ENCODE measurements around the gene RDM1.

- TF ChIP-seq ZBTB7A (IDR thresholded peaks at IDR 0.05; ENCODE audit: low read depth) (no peak), EGR1 (IDR thresholded peaks at IDR 0.05) (no peak), FOXM1 (IDR thresholded peaks at IDR 0.05; ENCODE audit: borderline replicate concordance, low read depth) (no peak), CEBPB (IDR thresholded peaks at IDR 0.05) (no peak), REST (IDR thresholded peaks at IDR 0.05; ENCODE audit: low read depth) (no peak), TAF1 (IDR thresholded peaks at IDR 0.05; ENCODE audit: low read depth) (no peak), EP300 (IDR thresholded peaks at IDR 0.05; ENCODE audit: borderline replicate concordance) (no peak), CREB1 (IDR thresholded peaks at IDR 0.05; ENCODE audit: low read depth) (no peak), YY1 (IDR thresholded peaks at IDR 0.05; ENCODE audit: low read depth) (no peak), TEAD4 (IDR thresholded peaks at IDR 0.05) (no peak), TCF12 (IDR thresholded peaks at IDR 0.05; ENCODE audit: low read depth) (no peak)
These were observed 10.3 kb downstream of the RDM1 start for GRCh38 chr17:35920229-35920628.

All from Ishikawa (cell line).